Measurements from ENCODE around the gene CDPF1. TPM values are rescaled to one million over a fixed set of nuclear protein-coding genes. Genes with fewer than 3 reads are reported as not detected.
A peak's percentile ranks its signal among the peaks of the same experiment; 100 is the strongest.

Gene CDPF1
- total and polyA plus RNA-seq, 2 of the 13 experiments (the other 11 are each of a cell fraction or from before 2014, with no cell fraction given) = 5.2 to 8.1 TPM

DNA sequence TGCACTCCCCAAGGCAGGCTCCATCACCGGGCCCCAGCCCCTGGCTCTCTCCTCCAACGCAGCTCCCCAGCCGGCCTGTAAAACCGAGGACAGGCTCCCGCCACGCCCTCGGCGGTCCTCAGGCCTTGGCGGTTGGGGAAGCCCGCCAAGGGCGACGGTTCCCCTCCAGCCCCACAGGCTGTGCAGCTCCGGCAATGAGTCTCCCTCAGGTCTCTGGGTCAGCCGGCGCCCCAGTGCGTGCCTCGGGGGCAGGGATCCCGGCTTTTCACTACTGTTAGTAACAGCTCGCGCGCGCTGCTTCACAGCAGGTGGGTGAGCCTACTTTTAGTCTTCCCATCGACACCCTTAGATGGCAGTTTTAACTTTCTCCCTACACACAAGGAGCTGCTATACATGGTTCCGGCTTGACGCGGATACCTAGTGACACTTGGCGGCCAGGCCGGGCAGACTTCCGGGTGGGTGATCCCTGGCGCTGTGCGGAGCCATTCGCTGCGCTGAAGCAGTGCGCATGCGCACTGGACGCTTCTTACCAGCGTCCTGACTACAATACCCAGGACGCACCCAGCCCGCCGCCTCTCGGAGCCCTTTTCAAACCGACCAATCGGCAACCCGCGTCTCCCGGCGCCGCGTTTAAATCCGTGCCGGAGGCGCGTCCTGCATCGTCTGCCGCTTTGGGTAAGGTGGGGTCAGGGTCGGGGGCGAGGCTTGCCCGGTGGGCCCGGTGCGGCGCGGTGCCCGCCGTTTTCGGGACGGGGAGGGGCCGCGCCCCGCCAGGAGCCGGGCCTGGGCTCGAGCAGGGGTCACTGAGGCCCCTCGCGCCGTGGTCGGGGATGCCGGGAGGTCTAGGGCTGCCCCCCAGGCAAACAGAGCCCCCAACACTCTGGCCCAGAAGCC lies 46.4 kb upstream of the CDPF1 start, which contains the start of gene GTSE1 (continued):
- TF ChIP-seq ZNF296 (CRISPR knock-in tag; conservative IDR thresholded peaks at IDR 0.05) (no peak), ZSCAN20 (CRISPR knock-in tag; IDR thresholded peaks at IDR 0.05; ENCODE audit: borderline replicate concordance) (no peak), HIVEP1 (CRISPR knock-in tag; IDR thresholded peaks at IDR 0.05) (no peak; the same call in 1 of the 2 replicates), ZNF44 (CRISPR knock-in tag; IDR thresholded peaks at IDR 0.05) (no peak), PITX1 (CRISPR knock-in tag; IDR thresholded peaks at IDR 0.05) (peak; percentile 31; the same call in 1 of the 2 replicates), ZNF572 (CRISPR knock-in tag; IDR thresholded peaks at IDR 0.05) (no peak), RXRB (CRISPR knock-in tag; IDR thresholded peaks at IDR 0.05; ENCODE audit: borderline replicate concordance) (0 out of 2 replicates have a peak, but pooled peaks have one; percentile 14), KMT2B (CRISPR knock-in tag; IDR thresholded peaks at IDR 0.05) (no peak; the same call in none of the 2 replicates), YEATS2 (CRISPR knock-in tag; IDR thresholded peaks at IDR 0.05; ENCODE audit: borderline replicate concordance) (peak; percentile 44), FOXJ3 (CRISPR knock-in tag; IDR thresholded peaks at IDR 0.05; ENCODE audit: borderline replicate concordance) (no peak; the same call in 1 of the 2 replicates), ZNF10 (CRISPR knock-in tag; IDR thresholded peaks at IDR 0.05; ENCODE audit: borderline replicate concordance, low read depth) (no peak), MEF2D (CRISPR knock-in tag; IDR thresholded peaks at IDR 0.05) (peak; percentile 64; the same call in 1 of the 2 replicates), TAF15 (IDR thresholded peaks at IDR 0.05; ENCODE audit: low read depth, low read length, poor library complexity, severe bottlenecking) (no peak), ZNF703 (CRISPR knock-in tag; IDR thresholded peaks at IDR 0.05; ENCODE audit: borderline replicate concordance) (no peak), SAP130 (CRISPR knock-in tag; IDR thresholded peaks at IDR 0.05; ENCODE audit: low read depth) (peak; percentile 99), ZNF616 (CRISPR knock-in tag; IDR thresholded peaks at IDR 0.05; ENCODE audit: low read depth) (no peak), ZBTB21 (CRISPR knock-in tag; IDR thresholded peaks at IDR 0.05) (no peak; the same call in 1 of the 2 replicates), CENPX (CRISPR knock-in tag; IDR thresholded peaks at IDR 0.05) (no peak), HOXA9 (CRISPR knock-in tag; IDR thresholded peaks at IDR 0.05; ENCODE audit: borderline replicate concordance) (peak; percentile 98), EEA1 (CRISPR knock-in tag; IDR thresholded peaks at IDR 0.05; ENCODE audit: borderline replicate concordance) (peak; percentile 56; the same call in 1 of the 2 replicates), GATAD2A (CRISPR knock-in tag; IDR thresholded peaks at IDR 0.05) (0 out of 2 replicates have a peak, but pooled peaks have one; percentile 32)
- TF ChIP-seq, protein P1, sequence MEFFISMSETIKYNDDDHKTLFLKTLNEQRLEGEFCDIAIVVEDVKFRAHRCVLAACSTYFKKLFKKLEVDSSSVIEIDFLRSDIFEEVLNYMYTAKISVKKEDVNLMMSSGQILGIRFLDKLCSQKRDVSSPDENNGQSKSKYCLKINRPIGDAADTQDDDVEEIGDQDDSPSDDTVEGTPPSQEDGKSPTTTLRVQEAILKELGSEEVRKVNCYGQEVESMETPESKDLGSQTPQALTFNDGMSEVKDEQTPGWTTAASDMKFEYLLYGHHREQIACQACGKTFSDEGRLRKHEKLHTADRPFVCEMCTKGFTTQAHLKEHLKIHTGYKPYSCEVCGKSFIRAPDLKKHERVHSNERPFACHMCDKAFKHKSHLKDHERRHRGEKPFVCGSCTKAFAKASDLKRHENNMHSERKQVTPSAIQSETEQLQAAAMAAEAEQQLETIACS (CRISPR knock-in tag; IDR thresholded peaks at IDR 0.05) = no peak
- TF ChIP-seq, protein P2, sequence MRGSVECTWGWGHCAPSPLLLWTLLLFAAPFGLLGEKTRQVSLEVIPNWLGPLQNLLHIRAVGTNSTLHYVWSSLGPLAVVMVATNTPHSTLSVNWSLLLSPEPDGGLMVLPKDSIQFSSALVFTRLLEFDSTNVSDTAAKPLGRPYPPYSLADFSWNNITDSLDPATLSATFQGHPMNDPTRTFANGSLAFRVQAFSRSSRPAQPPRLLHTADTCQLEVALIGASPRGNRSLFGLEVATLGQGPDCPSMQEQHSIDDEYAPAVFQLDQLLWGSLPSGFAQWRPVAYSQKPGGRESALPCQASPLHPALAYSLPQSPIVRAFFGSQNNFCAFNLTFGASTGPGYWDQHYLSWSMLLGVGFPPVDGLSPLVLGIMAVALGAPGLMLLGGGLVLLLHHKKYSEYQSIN (CRISPR knock-in tag; IDR thresholded peaks at IDR 0.05; ENCODE audit: borderline replicate concordance) = no peak
- TF ChIP-seq, protein P3, sequence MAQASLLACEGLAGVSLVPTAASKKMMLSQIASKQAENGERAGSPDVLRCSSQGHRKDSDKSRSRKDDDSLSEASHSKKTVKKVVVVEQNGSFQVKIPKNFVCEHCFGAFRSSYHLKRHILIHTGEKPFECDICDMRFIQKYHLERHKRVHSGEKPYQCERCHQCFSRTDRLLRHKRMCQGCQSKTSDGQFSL (CRISPR knock-in tag; IDR thresholded peaks at IDR 0.05) = no peak

All from HepG2 (cell line).